ENCODE data around the gene SETD2.
"Not testable (repeated sequence)": the region's sequence is repeated elsewhere in the genome, so short reads cannot be mapped to it uniquely, and the experiment has no call there.

The SETD2 gene

DNA sequence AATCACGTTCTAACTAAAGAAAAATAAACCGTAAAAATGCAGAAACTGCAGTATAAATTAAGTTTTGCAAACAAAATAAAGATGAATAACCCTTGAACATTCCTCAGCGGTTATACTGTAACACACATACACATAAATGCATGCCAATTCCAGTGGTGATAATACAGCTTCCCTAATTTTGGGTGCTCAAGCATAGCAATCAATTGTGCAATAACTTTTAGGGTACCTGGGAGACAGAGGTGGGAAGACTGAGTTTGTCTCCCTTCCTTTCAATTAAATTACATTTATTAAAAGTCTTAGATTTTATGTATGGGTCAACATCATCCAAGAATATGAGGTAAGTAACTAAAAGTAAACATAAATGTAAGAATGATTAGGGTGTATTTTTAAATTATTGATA, 71.8 kb downstream of the SETD2 start:
- DNase-seq: no peak

DNA sequence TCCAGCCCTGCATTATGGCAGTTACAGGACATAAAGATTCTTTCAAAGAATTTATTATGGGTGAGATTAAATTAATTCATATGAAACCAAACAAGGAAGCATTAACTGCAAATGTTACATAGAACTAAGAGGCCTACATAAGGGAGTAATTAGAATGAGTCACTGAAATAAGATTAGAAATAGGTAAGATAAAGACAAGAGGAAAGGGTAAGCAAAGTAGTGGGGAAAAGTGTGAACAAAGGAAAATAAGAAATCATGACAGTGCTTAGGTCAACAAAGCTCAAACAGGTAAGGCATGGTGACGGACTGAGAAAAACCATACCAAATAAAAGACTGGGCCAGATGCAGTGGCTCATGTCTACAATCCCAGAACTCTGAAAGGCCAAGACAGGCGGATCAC, 74.3 kb downstream of the SETD2 start:
- no peak for DNase-seq

DNA sequence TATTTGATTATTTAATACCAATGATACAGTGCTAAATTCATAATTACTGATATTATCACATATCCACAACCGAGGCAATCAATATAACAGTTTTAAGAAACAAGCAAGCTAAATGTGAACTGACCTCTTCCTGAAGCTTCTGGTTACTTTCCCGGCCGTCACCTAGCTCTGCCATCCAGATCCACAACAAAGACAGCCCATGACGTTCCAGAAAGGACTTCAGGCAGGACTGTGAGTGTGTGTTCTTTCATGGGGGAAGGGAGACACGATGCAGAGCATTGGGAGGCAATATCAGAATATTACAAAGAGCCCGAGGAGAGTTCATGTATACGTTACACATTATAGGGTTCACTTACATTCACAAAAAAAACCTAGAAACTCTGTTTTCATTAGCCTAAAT, 77.8 kb downstream of the SETD2 start:
- DNase-seq: no peak

DNA sequence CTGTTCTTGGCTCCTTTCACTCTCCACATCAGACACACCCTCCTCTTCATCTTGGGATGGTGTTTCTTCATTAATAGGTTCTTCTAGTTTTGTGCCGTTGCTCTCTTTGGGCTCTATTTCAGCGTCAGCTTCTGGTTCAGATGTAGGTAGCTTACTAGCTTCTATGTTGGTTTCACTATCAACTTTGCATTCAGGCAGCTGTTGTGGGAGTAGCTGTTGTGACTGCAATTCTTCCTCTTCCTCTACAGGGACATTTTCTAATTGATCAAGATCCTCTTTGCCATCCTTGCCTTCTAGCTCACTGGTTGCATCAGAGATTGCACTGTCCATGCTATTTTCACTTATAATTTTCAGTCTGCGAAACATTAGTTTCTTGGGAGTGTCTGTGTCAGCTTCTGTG, 80.1 kb downstream of the SETD2 start:
- DNase-seq: no peak

DNA sequence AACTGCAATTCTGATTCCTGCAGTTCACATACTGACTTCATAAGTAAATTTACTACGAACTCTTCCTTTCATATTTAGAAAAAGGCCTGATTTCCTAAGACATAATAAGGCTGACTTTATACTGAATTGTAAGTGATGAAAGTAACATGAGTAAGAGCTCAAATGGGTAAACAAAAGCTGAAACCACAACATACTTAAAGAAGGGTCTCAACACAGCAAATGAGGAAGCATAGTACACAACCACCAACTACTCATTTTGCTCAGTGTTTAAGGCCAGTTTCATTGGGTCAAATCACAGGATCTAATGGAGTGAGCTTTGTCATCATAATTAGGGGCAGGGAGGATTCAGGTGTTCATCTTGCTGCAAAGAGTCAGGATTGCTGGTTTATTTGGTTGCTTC, 81.4 kb downstream of the SETD2 start:
- DNase-seq: no peak

DNA sequence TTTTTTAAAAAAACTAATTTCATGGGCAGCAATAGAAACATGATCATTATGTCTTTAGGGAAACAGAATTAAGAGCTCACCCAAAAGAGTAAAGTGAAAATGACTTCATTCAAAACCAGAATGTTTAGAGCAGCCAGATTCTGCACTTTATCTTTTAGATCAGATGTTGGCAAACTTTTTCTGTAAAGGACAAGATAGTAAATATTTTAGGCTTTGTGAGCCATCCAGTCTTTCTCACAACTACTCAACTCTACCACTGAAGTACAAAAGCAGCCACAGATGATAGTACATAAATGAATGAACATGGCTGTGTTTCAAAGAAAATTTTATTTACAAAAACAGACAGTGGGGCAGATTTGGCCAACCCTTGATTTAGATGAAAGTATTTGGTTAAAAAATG, 84.5 kb downstream of the SETD2 start:
- no peak for DNase-seq

DNA sequence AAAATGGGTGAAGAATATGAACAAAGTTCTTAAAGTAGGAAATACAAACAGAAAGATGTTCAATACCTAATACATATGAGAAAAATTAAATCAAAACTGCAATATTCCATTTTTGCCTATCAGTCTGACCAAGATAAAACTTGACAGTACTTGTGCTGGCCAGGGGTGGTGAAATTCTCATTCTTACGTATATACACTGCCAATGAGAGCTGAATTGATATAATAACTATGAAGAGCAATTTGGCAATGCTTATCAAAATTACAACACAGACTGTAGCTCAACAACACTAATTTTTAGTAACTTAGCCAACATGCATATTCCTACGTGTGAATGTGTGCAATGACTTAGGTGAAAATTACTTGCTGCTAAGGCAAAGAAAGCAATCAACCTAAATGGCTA, 90.2 kb downstream of the SETD2 start:
- no peak for DNase-seq

DNA sequence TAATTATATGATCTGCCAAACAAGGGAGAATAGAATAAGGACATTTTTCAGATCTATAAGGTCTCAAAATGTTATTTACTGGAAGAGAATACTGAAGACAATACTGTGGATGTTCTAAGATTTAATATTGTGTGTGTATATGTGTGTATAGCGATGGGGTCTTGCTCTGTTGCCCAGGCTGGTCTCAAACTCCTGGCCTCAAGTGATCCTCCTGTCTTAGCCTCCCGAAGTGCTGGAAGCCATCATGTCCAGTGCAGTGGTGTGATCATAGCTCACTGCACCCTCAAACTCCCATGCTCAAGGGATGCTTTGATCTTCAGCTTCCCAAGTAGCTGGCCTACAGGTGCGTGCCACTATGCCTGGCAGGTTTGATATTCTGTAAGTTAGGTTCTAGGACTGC, 93.1 kb downstream of the SETD2 start:
- no peak for DNase-seq

DNA sequence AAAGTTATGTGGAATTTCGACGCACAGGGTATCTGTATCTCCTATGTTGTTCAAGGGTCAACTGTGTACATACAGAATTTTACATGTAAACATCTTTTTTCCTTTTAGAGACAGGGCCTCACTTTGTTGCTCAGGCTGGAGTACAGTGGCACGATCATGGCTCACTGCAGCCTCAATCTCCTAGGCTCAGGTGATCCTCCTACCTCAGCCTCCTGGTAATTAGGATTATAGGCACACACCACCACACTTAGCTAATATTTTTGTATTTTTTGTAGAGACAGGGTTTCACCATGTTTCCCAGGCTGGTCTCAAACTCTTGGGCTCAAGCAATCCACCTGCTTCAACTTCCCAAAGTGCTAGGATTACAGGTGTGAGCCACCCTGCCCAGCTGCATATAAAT, 97.7 kb downstream of the SETD2 start:
- not testable (repeated sequence) for DNase-seq

DNA sequence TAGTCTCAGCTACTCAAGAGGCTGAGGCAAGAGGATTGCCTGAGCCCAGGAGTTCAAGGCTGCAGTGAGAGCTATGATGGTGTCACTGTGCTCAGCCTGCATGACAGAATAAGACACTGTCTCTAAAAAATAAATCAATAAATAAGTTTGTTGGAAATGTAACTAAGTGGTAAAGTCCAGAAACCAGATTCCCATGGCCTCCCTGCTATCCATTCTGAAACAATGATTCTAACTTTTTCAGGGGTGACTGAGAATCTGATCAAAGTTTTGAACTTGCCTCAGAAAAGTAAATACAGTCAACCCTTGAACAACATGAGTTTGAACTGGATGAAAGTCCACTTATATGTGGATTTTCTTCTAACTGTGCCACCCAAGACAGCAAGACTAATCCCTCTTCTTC, 98.2 kb downstream of the SETD2 start:
- no peak for DNase-seq

DNA sequence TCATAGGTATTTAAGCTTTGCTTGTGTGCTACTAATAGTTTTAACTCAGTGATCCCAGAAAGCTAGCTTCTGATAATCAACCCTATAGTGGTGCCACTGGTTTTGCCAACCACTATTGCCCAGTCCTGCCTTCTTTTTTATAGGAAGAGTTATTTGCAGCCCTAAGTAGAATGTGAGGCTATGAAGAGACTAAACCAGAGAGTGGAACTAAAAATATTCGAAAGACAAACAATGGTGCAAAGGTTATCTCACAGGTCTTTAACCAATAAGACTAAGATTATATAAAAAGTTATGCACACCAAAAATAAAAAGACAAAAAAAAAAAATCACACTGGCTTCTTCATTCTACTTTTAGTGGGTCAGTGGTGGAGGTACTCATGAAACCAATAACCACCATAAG, 98.9 kb downstream of the SETD2 start:
- no peak for DNase-seq

DNA sequence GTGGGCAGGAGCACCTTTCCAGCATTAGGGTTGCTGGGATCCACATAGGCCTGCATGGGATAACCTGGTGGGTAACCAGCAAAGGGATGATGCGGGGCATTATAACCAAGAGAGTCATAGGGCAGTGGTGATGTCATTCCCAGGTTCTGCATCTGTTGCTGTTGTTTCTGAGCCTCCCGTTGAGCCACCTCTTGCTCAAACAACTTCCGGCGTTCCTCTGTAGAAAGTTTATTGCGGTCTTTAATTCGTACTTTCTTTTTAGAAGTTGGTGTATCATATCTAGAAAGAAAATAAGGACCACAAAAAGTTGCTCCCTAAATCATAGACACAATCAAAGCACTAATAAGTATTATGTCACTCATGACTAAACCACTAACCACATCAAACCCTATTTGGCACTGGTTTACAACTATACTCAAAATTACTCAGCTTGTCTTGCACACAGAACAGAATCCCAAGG, 106.7 kb downstream of the SETD2 start:
- DNase-seq: no peak

DNA sequence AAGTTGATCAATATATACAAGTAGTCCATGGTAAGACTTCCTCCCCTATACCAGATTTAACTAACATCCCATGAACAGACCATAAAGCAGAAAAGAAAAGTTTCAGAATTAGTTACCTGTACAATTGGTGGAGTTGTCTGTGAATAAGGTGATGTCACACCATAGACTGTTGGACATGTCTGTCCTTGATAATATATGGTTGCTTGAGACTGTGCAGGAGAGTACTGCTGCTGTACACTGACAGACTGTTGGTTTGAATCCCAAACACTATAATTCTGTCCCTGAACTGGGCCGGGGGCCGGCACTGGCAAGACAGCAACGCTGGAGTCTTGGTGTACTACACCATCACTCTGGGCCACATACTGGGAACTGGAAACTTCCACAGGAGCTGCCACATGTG, 107.2 kb downstream of the SETD2 start:
- DNase-seq: no peak

DNA sequence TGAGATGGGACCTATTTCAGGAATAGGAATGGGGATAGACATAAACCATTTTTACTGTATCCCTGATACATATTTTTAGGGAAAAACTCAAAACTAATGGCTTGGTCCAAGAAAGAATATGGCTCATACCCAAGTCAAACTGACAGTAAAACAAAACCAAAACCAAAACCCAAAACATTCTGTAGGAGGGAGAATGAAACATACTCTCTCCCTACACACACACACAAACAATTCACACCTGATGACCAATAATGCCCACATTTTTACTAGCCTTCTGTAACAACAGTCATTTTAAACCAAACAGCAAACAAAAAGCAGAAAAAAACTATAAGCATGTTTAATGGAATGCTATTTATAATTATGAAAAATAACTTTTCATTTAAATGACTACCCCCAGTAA, 109.5 kb downstream of the SETD2 start:
- no peak for DNase-seq

DNA sequence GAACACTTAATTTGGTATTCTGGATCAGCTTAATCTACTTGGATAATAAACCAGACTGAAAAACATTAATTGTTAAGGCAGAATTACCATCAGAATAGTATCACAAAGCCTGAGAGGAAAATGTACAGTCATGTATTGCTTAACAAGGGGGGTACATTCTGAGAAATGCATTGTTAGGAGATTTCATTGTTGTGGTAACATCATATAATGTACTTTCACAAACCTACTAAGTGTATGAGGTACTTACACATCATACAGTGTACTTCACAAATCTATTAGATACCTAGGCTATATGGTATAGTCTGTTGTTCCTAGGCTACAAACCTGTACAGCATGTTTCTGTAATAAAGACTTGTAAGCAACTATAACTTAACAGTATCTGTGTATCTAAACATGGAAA, 116.2 kb downstream of the SETD2 start:
- DNase-seq: no peak

DNA sequence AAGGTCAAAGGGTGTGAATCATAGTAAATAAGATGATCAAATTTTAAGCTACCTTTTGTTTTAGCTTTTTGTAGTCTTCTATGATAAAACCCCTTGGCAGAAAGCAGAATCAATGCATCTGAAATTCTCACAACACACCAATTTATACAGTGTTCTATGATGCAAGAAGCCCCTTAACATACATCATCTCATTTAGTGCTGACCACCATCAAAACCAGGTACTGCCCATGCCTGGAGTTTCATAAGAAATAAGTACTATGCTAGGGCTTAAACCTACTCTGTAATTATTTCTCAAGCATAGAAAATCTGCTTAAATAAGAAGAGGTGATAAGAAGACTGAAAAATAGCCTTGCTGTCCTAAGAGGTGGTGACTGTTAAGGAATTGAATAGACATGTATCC, 116.8 kb downstream of the SETD2 start:
- DNase-seq: no peak

DNA sequence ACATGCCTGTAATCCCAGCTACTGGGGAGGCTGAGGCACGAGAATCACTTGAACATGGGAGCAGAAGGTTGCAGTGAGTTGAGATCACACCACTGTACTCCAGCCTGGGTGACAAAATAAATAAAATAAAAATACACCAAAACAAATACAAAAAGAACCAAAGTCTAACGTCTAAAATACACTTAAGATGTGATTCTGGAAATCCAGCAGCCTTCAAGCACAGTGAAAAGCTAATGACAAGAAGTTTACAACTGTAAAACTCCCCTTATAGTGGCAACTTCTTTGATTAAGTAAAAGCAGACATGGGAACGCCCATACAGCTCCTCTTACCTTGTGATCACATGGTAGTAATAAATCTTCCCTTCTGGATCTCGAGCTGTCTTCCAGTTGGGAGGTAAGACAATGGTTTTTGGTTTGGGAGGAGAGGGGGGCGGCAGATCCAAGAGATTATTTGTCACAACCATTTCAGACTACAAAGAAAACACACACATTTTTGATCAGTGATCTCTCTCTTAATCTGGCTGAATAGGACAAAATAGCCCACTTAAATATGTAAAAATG, 121.6 kb downstream of the SETD2 start:
- DNase-seq: no peak

DNA sequence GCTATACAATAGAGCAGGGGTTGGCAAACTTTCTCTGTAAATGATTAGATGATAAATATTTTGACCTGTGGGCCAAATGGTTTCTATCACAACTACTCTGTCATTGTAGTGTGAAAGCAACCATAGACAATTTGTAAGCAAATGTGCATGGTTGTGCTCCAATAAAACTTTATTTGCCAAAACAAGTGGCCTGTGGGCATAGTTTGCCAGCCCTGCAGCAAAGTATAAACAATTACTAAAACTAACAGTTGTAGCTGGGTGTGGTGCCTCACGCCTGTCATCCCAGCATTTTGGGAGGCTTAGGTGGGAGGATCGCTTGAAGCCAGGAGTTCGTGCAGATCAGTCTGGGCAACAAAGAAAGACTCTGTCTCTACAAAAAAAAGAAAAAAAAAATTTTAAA, 122.8 kb downstream of the SETD2 start:
- no peak for DNase-seq

DNA sequence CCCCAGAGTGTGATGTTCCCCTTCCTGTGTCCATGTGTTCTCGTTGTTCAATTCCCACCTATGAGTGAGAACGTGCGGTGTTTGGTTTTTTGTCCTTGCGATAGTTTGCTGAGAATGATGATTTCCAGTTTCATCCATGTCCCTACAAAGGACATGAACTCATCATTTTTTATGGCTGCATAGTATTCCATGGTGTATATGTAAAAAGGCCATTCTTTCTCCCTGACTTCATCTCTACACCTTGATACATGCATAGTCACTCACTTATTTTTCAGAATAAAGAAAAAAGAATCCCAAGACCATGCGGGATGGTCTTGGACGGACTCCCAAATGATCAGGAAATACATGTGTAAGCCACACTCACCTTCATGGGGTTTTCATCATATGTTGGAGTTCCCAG, 126.6 kb downstream of the SETD2 start:
- DNase-seq: not testable (repeated sequence)

DNA sequence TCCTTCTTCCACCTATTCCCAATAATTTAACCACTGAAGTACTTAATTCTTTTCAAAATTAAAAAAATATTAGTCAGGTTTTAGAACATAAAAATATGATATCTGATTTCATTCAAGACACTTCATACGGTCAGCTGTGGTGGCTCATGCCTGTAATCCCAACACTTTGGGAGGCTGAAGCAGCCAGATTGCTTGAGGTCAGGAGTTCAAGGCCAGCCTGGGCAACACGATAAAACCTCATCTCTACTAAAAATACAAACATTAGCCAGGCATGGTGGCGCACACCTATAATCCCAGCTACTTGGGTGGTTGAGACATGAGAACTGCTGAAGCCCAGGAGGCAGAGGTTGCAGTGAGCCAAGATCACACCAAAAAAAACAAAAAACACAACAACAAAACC, 127.8 kb downstream of the SETD2 start:
- DNase-seq: no peak

DNA sequence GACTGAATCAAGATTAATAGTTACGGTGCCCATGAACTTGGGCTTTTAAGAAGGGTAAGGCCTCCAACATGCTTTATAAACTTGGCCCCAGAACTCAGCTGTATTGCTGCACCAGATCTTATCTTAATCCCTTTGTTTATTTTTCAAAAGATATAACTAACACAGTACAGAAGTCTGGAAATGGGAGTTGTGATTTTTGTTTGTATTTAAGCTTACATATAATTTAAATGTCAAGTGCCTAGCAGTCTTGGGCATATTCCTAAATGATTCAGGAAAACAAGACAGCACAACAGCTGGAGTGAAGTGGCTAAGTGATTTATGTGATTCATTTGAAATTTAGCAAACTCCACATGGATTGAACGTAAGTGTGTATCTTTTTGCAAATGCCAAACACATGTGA, 128.3 kb downstream of the SETD2 start:
- no peak for DNase-seq

DNA sequence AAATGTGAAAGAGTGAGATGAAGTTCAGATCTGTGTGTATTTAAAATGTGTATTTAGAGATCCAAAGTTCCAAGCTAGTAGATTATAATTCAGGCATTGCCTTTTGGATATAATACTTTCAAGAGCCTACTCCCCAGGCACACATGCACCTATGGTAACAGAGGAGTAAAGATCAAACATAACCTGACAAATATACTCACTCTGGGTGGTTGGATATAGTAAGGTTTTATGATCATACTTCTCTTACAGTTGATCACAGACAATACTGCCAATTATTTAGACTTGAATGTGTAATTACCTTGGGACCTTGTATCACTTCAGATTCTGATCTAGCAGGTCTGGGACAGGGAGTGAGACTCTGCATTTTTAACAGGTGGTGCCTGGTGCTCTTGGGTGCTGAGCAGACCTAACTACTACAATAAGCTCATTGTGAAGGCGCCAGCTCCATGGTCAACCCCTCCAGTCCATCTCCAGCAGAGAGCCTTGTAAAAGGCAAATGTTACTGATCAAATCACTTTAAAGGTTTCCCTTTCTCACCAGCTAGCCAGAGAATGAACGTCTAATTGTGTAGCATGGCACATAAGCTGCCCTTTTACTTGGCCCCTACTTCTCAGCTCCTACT, 128.9 kb downstream of the SETD2 start:
- no peak for DNase-seq

DNA sequence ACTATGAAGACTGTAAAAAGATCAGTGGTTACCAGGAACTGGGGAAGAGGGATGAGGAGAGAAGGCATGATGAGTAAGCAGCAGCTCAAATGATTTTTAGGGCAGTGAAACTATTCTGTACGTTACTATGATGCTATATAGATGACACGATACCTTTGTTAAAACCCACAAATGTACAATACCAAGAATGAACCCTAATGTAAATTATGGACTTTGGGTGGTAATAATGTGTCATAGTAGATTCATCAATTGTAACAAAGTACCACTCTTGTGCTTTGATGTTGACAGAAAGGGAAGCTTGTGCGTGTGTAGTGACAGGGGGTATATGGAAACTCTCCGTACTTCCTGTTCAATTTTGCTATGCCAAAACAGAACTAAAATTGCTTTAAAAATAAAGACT, 132.9 kb downstream of the SETD2 start:
- DNase-seq: not testable (repeated sequence)

DNA sequence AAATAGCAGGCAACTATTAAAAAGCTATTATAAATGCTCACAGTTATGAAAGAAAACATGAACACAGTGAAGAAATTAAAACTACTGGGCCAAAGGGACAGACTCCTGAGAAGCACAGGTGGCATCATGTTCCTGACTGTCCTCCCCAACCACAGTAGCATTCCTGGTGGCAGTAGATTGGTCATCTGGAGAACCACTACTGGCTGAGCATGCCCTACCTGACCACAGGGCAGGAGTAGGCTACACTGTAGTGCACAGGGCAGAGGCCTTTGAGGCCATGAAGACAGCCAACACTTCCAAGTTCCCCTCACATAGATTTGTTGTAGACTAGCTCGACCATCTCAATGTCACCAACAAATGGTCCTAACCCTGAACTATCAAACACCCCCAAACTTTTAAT, 135.2 kb downstream of the SETD2 start:
- DNase-seq: no peak

DNA sequence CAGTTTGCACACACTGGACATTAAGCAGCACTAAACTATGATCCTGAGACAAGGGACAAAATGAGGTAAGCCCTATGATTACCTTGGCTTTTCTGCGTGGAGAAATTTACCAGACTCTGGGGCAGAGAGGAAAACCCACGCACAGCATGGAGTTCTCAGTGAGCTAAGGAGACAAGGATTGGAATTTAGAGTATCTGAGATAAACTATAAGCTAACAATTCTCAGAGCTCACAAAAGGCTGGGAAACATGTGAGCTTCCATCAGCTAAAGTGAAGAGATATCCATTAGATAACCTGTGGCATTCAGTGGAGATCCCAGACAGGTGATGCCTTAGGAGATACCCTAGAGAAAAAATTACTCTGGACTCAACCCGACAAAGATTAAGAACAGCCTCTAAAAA, 135.8 kb downstream of the SETD2 start:
- no peak for DNase-seq

Measured in GOT3 (cell line).